ENCODE measurements around the gene ZFC3H1. TPM values are rescaled to one million over a fixed set of nuclear protein-coding genes. Genes with fewer than 3 reads are reported as not detected.

Gene ZFC3H1
- total RNA-seq, 4 donors from 2014 or later: 54.6 to 124 (median 85.5) TPM

DNA sequence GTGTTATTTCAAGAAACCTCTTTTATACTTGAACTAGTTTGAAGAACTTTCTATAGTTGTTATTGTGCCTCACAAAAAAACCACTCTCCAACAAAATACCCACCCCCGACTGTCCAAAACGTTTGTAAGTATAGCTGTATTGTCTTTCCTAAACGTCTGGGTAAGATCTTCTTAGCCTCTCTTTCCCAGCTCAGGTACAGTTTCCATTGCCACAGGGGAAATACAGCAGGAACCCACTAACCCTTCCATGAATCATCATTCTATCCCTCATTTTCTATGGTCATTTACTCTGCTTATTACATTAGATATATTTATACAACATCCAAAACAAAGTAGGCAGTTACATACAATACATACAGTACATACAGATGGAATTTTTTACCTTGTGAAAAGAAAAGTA, 70.8 kb downstream of the ZFC3H1 start:
- TF ChIP-seq, protein P1, sequence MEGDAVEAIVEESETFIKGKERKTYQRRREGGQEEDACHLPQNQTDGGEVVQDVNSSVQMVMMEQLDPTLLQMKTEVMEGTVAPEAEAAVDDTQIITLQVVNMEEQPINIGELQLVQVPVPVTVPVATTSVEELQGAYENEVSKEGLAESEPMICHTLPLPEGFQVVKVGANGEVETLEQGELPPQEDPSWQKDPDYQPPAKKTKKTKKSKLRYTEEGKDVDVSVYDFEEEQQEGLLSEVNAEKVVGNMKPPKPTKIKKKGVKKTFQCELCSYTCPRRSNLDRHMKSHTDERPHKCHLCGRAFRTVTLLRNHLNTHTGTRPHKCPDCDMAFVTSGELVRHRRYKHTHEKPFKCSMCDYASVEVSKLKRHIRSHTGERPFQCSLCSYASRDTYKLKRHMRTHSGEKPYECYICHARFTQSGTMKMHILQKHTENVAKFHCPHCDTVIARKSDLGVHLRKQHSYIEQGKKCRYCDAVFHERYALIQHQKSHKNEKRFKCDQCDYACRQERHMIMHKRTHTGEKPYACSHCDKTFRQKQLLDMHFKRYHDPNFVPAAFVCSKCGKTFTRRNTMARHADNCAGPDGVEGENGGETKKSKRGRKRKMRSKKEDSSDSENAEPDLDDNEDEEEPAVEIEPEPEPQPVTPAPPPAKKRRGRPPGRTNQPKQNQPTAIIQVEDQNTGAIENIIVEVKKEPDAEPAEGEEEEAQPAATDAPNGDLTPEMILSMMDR (IDR thresholded peaks at IDR 0.05): no peak
- ATAC-seq (ENCODE audit: low FRiP score) (no peak), DNase-seq (ENCODE audit: low spot score) (no peak)

DNA sequence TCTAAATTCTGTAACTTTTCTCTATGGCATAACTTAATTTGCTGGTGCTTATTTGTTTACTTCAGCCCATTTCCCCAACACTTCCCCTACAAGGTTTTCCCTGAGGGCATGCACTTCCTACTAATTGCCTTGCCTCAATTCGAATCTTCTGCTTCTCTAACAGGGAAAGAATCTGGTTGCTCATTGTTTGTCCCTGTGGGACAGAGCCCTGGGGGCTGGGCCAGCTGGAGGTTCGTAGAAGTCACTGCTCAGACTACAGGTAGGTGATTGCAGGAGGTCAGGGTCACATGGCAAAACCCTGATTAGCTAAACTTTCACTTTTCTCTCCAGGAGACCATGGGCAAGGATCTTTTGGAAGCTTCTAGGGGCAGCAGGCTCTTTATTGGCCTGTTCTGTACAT, 72.0 kb downstream of the ZFC3H1 start:
- TF ChIP-seq, protein P1 (IDR thresholded peaks at IDR 0.05): no peak
- DNase-seq (ENCODE audit: low spot score): no peak
- ATAC-seq (ENCODE audit: low FRiP score): no peak

DNA sequence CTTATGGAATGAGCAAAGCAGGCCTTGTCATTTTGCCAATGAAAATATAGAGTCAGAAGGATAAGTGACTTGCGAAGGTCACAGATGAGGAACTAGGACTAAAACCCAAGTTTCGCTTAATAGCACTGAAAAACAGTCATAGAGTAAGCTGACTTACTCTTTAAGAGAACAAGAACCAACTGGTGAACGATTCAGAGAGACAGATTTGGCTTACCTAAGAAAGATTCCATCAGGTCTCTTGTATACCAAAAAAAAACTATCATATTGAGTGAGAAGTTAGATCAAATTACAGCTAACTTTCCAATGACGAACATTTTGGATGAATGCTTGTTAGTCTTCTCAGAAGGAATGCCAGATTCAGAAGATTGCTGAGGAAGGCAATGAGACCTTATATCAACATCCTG, 74.2 kb downstream of the ZFC3H1 start:
- ATAC-seq (ENCODE audit: low FRiP score) (no peak), DNase-seq (ENCODE audit: low spot score) (no peak)
- TF ChIP-seq, protein P1 (IDR thresholded peaks at IDR 0.05): no peak

DNA sequence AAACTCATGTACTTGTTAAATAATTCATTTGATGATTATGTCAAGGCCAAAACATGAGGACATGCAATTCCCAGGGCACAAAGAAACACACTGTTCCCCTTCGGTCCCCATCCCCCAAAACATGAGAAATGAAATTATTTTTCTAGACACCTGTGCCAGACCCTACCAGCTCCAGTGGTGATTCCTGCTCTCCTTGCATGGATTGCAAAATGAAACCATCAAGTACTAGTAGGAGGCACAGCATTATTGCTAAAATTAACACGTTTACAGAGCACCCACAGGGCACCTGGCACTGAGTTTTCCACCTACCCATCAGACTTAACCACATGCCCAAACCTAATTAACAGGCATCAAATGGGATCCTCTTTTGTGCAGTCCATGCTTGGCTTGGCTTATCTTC, 76.6 kb downstream of the ZFC3H1 start:
- TF ChIP-seq, protein P1 (IDR thresholded peaks at IDR 0.05): no peak
- no peak for ATAC-seq (ENCODE audit: low FRiP score)
- no peak for DNase-seq (ENCODE audit: low spot score)

DNA sequence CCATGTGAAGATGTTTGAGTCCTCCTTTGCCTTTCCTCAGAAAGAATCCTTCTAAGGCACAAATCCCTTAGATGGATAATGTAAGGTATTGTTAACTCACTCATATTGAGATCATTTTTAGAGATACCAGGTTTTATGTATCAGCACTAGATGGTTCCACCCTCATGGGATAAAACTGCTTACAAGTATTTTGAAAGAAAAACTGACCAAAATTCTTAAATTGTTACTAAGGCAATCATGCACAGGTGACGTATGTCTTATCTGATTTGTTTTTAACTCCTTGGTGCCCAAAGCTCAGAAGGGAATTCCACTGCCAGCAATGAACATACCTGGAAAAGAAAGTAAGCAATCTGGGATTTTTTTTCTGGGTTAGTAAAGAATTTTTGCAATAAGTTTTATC, 78.4 kb downstream of the ZFC3H1 start:
- no peak for ATAC-seq (ENCODE audit: low FRiP score)
- no peak for DNase-seq (ENCODE audit: low spot score)
- TF ChIP-seq, protein P1 (IDR thresholded peaks at IDR 0.05): no peak

DNA sequence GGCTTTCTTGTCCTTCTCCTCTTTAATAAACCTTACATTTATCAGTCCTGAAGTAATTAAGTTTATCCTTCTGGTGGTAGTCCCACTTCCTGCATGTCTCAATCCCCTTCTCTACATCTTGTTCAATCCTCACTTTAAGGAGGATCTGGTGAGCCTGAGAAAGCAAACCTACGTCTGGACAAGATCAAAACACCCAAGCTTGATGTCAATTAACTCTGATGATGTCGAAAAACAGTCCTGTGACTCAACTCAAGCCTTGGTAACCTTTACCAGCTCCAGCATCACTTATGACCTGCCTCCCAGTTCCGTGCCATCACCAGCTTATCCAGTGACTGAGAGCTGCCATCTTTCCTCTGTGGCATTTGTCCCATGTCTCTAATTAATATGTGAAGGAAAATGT, 79.3 kb downstream of the ZFC3H1 start:
- TF ChIP-seq, protein P1 (IDR thresholded peaks at IDR 0.05): no peak
- ATAC-seq (ENCODE audit: low FRiP score) (no peak), DNase-seq (ENCODE audit: low spot score) (no peak)

DNA sequence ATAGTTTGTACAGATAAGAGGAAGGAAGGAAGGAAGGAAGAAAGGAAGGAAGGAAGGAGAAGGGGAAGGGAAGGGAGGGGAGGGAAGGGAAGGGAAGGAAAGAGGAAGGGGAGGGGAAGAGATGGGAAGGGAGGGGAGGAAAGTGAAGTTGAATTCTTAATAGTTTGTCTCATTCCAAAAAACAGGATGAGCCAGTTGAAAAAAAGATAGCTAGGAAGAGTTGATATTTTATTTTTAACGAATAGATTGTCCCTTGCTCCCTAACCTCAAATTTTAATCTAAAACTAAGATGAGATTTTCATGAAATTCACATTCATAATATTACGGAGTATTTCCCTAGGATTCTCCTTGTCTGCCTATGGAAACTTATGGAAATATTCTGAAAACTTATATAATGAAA, 80.7 kb downstream of the ZFC3H1 start:
- DNase-seq (ENCODE audit: low spot score) (no peak), ATAC-seq (ENCODE audit: low FRiP score) (no peak)
- TF ChIP-seq, protein P1 (IDR thresholded peaks at IDR 0.05): no peak

All from omental fat pad (tissue), 4 donors.